OCI-LY1 (cell line): Measurements from ENCODE around the gene PEG3.

Experiments
- H2AFZ ChIP-seq: fragments of 200-600 bp; sonication (generic), shearing (Covaris generic); 2 replicates; pipeline ENCODE4 v1.6.0; 2014; ENCODE audit warnings: antibody characterized with exemption, mild to moderate bottlenecking, low read length
- H3F3A ChIP-seq: fragments of 200-600 bp; sonication (generic), shearing (Covaris generic); 2 replicates; pipeline ENCODE4 v1.6.0; 2014; ENCODE audit warnings: mild to moderate bottlenecking, antibody characterized with exemption, low read length, moderate library complexity; ENCODE audit not compliant: insufficient read depth
- H3K27ac ChIP-seq: fragments of 200-600 bp; sonication (generic); 2 replicates; pipeline ENCODE4 v1.5.1; 2014; ENCODE audit warnings: low read length, mixed run types, mild to moderate bottlenecking, low read depth; ENCODE audit not compliant: poor library complexity, severe bottlenecking
- H3K27me3 ChIP-seq: fragments of 200-600 bp; sonication (generic); 2 replicates; pipeline ENCODE4 v1.6.0; 2014; ENCODE audit warnings: antibody characterized with exemption, mild to moderate bottlenecking, low read length, moderate library complexity; ENCODE audit not compliant: insufficient read depth
- H3K36me3 ChIP-seq: fragments of 200-600 bp; sonication (generic); 2 replicates; pipeline ENCODE4 v1.6.1; 2014; ENCODE audit warnings: mild to moderate bottlenecking, antibody characterized with exemption, low read length, moderate library complexity, mixed read lengths; ENCODE audit not compliant: insufficient read depth
- H3K4me1 ChIP-seq: fragments of 200-600 bp; sonication (generic); 2 replicates; pipeline ENCODE4 v1.5.1; 2014; ENCODE audit warnings: mild to moderate bottlenecking, low read length, moderate library complexity; ENCODE audit not compliant: insufficient read depth, severe bottlenecking
- H3K4me2 ChIP-seq: fragments of 200-600 bp; sonication (generic), shearing (Covaris generic); 2 replicates; pipeline ENCODE4 v1.6.1; 2014; ENCODE audit warnings: low read length
- H3K4me3 ChIP-seq: fragments of 200-600 bp; sonication (generic); 2 replicates; pipeline ENCODE4 v1.5.1; 2014; ENCODE audit warnings: low read length, low read depth, mild to moderate bottlenecking, mixed read lengths; ENCODE audit not compliant: poor library complexity, severe bottlenecking
- H3K79me2 ChIP-seq: fragments of 200-600 bp; shearing (Covaris generic); 2 replicates; pipeline ENCODE4 v1.6.1; 2016; ENCODE audit warnings: mixed run types, low read length, mixed read lengths; ENCODE audit not compliant: insufficient read depth
- H3K9ac ChIP-seq: fragments of 200-600 bp; sonication (generic), shearing (Covaris generic); 2 replicates; pipeline ENCODE4 v1.6.1; 2014; ENCODE audit warnings: mild to moderate bottlenecking, low read length, mixed read lengths
- H3K9me2 ChIP-seq: fragments of 200-600 bp; sonication (generic), shearing (Covaris generic); 2 replicates; pipeline ENCODE4 v1.6.1; 2014; ENCODE audit warnings: low read depth, mild to moderate bottlenecking, low read length, mixed read lengths
- H3K9me3 ChIP-seq: fragments of 200-600 bp; shearing (Covaris generic); 2 replicates; pipeline ENCODE4 v1.6.1; 2014; ENCODE audit warnings: low read length, mixed read lengths
- H4K20me1 ChIP-seq: fragments of 200-600 bp; sonication (generic), shearing (Covaris generic); 2 replicates; pipeline ENCODE4 v1.6.0; 2016; ENCODE audit warnings: mild to moderate bottlenecking, low read length; ENCODE audit not compliant: insufficient read depth
- EZH2 ChIP-seq: fragments of 200-600 bp; sonication (generic), shearing (Covaris generic); IDR thresholded peaks from 2 replicates; pipeline ENCODE4 v1.8.0; 2017; ENCODE audit warnings: borderline replicate concordance, mixed run types, mild to moderate bottlenecking, antibody characterized with exemption, low read length, moderate library complexity, mixed read lengths
- TF ChIP-seq, protein P1 (sequence below): fragments of 200-600 bp; sonication (generic), shearing (Covaris generic); IDR thresholded peaks from 2 replicates; pipeline ENCODE4 v1.5.1; 2017; ENCODE audit warnings: mild to moderate bottlenecking, antibody characterized with exemption, low read length, moderate library complexity, mixed read lengths

Gene PEG3

DNA sequence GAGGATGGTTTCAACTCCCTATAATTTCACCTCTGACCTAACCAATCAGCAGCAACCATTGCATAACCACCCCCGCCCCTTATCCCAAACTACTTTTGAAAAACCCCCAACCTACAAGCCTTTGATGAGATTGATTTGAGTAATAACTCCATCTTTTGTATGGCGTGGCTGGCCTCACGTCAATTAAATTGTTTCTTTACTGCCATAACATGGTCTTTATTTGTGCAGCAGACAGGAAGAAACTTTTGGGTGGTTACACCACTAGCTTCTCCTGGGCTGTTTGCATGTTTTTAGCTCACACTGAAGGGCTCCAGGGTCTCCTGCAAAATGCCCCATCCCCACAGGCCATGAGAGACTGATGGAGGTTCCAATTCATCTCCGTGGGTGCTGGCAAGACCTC lies 34.0 kb upstream of the PEG3 start:
- Histone ChIP-seq H4K20me1 (no peaks in the 10 kb centered on the region), H3K27ac (no peak overlapping the region), H3K36me3 (no peaks in the 10 kb centered on the region), H3K4me3 (no peak overlapping the region), H3K9ac (no peak overlapping the region), H2AFZ (no peak overlapping the region), H3K4me1 (no peaks in the 10 kb centered on the region), H3F3A (no peaks in the 10 kb centered on the region), H3K79me2 (no peaks in the 10 kb centered on the region), H3K9me3 (no peaks in the 10 kb centered on the region), H3K4me2 (no peak overlapping the region), H3K27me3 (no peaks in the 10 kb centered on the region), H3K9me2 (no peaks in the 10 kb centered on the region)
- TF ChIP-seq, protein P1, sequence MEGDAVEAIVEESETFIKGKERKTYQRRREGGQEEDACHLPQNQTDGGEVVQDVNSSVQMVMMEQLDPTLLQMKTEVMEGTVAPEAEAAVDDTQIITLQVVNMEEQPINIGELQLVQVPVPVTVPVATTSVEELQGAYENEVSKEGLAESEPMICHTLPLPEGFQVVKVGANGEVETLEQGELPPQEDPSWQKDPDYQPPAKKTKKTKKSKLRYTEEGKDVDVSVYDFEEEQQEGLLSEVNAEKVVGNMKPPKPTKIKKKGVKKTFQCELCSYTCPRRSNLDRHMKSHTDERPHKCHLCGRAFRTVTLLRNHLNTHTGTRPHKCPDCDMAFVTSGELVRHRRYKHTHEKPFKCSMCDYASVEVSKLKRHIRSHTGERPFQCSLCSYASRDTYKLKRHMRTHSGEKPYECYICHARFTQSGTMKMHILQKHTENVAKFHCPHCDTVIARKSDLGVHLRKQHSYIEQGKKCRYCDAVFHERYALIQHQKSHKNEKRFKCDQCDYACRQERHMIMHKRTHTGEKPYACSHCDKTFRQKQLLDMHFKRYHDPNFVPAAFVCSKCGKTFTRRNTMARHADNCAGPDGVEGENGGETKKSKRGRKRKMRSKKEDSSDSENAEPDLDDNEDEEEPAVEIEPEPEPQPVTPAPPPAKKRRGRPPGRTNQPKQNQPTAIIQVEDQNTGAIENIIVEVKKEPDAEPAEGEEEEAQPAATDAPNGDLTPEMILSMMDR: no peak
- no peak for TF ChIP-seq EZH2

DNA sequence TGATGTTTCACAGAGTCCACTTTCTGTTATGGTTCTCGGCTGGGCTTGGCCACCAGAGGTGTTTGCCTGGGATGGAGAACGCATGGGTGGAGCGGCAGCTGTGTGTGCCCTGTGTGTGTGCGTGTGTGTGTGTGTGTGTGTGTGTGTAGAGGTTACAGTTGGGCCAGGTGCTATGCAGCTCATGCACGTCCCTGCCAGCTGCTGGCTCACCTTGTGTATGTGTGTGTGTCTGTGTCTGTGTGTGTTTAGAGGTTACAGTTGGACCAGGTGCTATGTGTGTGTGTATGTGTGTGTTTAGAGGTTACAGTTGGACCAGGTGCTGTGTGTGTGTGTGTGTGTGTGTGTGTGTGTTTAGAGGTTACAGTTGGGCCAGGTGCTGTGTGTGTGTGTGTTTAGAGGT lies 33.0 kb upstream of the PEG3 start:
- no peaks in the 10 kb centered on the region for H3K9me3 ChIP-seq
- H3K79me2 ChIP-seq: no peaks in the 10 kb centered on the region
- no peaks in the 10 kb centered on the region for H3K36me3 ChIP-seq

DNA sequence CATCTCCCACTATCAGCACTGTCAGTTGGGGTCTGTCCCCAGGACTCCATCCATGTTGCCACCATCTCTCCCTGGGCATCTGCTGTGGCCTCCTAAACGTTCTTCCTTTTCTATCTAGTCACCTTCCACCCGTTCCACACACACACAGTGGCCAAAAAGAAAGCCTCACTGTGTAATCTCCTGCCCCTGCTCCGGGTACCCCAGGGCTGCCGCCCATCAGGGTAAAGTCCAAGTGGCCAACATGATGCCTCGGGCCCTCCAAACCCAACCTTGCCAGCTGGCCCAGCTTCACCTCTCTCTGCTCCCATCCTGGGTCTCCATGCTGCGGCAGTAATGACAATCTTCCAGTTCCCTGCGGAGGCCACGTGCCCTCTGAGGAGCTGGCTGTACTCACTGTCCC lies 29.4 kb upstream of the PEG3 start:
- Histone ChIP-seq H3K79me2 (no peaks in the 10 kb centered on the region), H3K4me1 (no peaks in the 10 kb centered on the region), H3K9me3 (no peaks in the 10 kb centered on the region), H3K27ac (no peak overlapping the region), H3K9ac (no peak overlapping the region), H3K36me3 (no peaks in the 10 kb centered on the region), H3K4me2 (no peak overlapping the region), H2AFZ (no peak overlapping the region), H3K4me3 (no peak overlapping the region), H4K20me1 (no peaks in the 10 kb centered on the region), H3F3A (no peaks in the 10 kb centered on the region), H3K9me2 (no peaks in the 10 kb centered on the region), H3K27me3 (no peaks in the 10 kb centered on the region)
- TF ChIP-seq, protein P1: no peak
- no peak for TF ChIP-seq EZH2

More for the DNA sequence above, 33.0 kb upstream of the PEG3 start:
- Histone ChIP-seq H3K27me3 (no peaks in the 10 kb centered on the region), H2AFZ (no peak overlapping the region), H3K4me1 (no peaks in the 10 kb centered on the region), H4K20me1 (no peaks in the 10 kb centered on the region), H3K4me3 (no peak overlapping the region), H3F3A (no peaks in the 10 kb centered on the region), H3K27ac (no peak overlapping the region), H3K4me2 (no peak overlapping the region), H3K9ac (no peak overlapping the region), H3K9me2 (no peaks in the 10 kb centered on the region)
- TF ChIP-seq, protein P1: no peak
